Trophoblast cell (in vitro differentiated cells and primary cell): ENCODE data around the gene MVK.

Experiments used
- DNase-seq, 2 donors: peaks; one replicate each; pipeline ENCODE4 v3.0.0-alpha.2; 2016
- H2AFZ ChIP-seq: 2 replicates; pipeline ENCODE4 v1.6.1; 2013; ENCODE audit warnings: low read length, moderate library complexity, mild to moderate bottlenecking; ENCODE audit not compliant: insufficient read depth, poor library complexity
- H2AK5ac ChIP-seq: 2 replicates; pipeline ENCODE4 v1.6.1; 2013; ENCODE audit warnings: mild to moderate bottlenecking, low read length
- H2BK120ac ChIP-seq: 2 replicates; pipeline ENCODE4 v1.6.1; 2013; ENCODE audit warnings: low read length, mild to moderate bottlenecking, moderate library complexity; ENCODE audit not compliant: insufficient read depth, poor library complexity
- H2BK12ac ChIP-seq: 2 replicates; pipeline ENCODE4 v1.6.1; 2013; ENCODE audit warnings: mild to moderate bottlenecking, low read length, moderate library complexity
- H2BK5ac ChIP-seq: 2 replicates; pipeline ENCODE4 v1.6.1; 2013; ENCODE audit warnings: low read length, low read depth, moderate library complexity, mild to moderate bottlenecking; ENCODE audit not compliant: poor library complexity
- H3K14ac ChIP-seq: 2 replicates; pipeline ENCODE4 v1.6.1; 2013; ENCODE audit warnings: mild to moderate bottlenecking, low read length
- H3K18ac ChIP-seq: 2 replicates; pipeline ENCODE4 v1.6.1; 2013; ENCODE audit warnings: mild to moderate bottlenecking, low read length
- H3K23ac ChIP-seq: 2 replicates; pipeline ENCODE4 v1.6.1; 2013; ENCODE audit warnings: low read length
- H3K27ac ChIP-seq: 2 replicates; pipeline ENCODE4 v1.5.1; 2013; ENCODE audit warnings: low read depth, mild to moderate bottlenecking, inconsistent platforms, low read length, moderate library complexity
- H3K27me3 ChIP-seq: 2 replicates; pipeline ENCODE4 v1.6.1; 2013; ENCODE audit warnings: inconsistent platforms, mild to moderate bottlenecking, low read length, moderate library complexity; ENCODE audit not compliant: insufficient read depth
- H3K36me3 ChIP-seq, 2 experiments: 1 replicate in 1 of 2; 2 replicates in 1 of 2; pipeline ENCODE4 v1.6.1; 2013; ENCODE audit warnings: low read length in 2 of 2, mild to moderate bottlenecking in 2 of 2, moderate library complexity in 1 of 2; ENCODE audit not compliant: insufficient read depth in 2 of 2, control insufficient read depth in 1 of 2
- H3K4ac ChIP-seq: 2 replicates; pipeline ENCODE4 v1.6.1; 2013; ENCODE audit warnings: low read depth, mild to moderate bottlenecking, low read length, moderate library complexity
- H3K4me1 ChIP-seq, 2 experiments: 1 replicate in 1 of 2; 2 replicates in 1 of 2; pipeline ENCODE4 v1.6.1; 2013; ENCODE audit warnings: low read length in 2 of 2, mild to moderate bottlenecking in 2 of 2, moderate library complexity in 1 of 2; ENCODE audit not compliant: insufficient read depth in 2 of 2, control insufficient read depth in 1 of 2
- H3K4me2 ChIP-seq: 2 replicates; pipeline ENCODE4 v1.6.1; 2013; ENCODE audit warnings: inconsistent platforms, mild to moderate bottlenecking, low read length, moderate library complexity
- H3K4me3 ChIP-seq: 2 replicates; pipeline ENCODE4 v1.5.1; 2013; ENCODE audit warnings: mild to moderate bottlenecking, low read depth, low read length, inconsistent platforms
- H3K79me1 ChIP-seq: one replicate; pipeline ENCODE4 v1.6.1; 2013; ENCODE audit warnings: low read length
- H3K79me2 ChIP-seq: 2 replicates; pipeline ENCODE4 v1.6.1; 2013; ENCODE audit warnings: low read length, mild to moderate bottlenecking; ENCODE audit not compliant: control insufficient read depth, insufficient read depth, poor library complexity
- H3K9ac ChIP-seq: 2 replicates; pipeline ENCODE4 v1.6.1; 2013; ENCODE audit warnings: mild to moderate bottlenecking, low read length
- H3K9me3 ChIP-seq: 2 replicates; pipeline ENCODE4 v1.6.1; 2013; ENCODE audit warnings: low read depth, mild to moderate bottlenecking, control low read depth, inconsistent platforms, low read length; ENCODE audit not compliant: insufficient read depth
- H4K12ac ChIP-seq: 2 replicates; pipeline ENCODE4 v1.6.1; 2013; ENCODE audit warnings: low read depth, mild to moderate bottlenecking, low read length, moderate library complexity
- H4K8ac ChIP-seq: 2 replicates; pipeline ENCODE4 v1.6.1; 2013; ENCODE audit warnings: low read depth, mild to moderate bottlenecking, low read length, moderate library complexity
- H4K91ac ChIP-seq: one replicate; pipeline ENCODE4 v1.6.1; 2013; ENCODE audit warnings: low read depth, mild to moderate bottlenecking, low read length, moderate library complexity
- WGBS: extraction: QIAGEN DNeasy Blood & Tissue Kit; methylation state at CpG from one replicate; pipeline ENCODE4 v1.1.7; 2013; ENCODE audit warnings: missing lambda C conversion rate; ENCODE audit not compliant: insufficient read length, insufficient coverage; ENCODE audit errors: extremely low coverage; 5-methylcytosine and 5-hydroxymethylcytosine counted together

The MVK gene

DNA sequence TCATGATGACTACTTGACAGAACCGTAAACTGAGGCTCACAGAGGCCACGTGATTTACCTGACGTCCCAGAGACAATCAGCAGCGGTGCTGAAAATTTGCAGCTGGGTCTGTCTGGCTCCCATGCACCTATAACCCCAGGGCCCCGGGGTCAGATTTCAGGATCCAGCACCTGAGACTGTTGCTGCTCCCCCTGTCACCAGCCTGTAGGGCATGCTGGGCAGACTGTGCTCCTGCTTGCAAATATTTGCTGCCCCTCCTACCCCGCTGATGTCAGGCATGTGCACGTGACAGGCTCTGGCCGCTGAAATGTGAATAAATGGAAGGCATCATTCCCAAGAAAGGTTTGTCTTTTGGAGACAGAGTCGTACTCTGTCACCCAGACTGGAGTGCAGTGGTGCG is 6.3 kb upstream of the MVK start:
- Histone ChIP-seq H3K4ac (no peak overlapping the region), H2BK12ac (no peak overlapping the region), H3K18ac (no peak overlapping the region), H2BK120ac (no peak overlapping the region), H2BK5ac (no peak overlapping the region), H3K14ac (no peak overlapping the region), H3K4me3 (no peak overlapping the region), H4K91ac (no peak overlapping the region), H3K4me1 (no peaks in the 10 kb centered on the region), H3K23ac (no peak overlapping the region), H3K9ac (no peak overlapping the region), H4K12ac (no peak overlapping the region), H2AK5ac (no peak overlapping the region), H3K27me3 (no peaks in the 10 kb centered on the region), H3K27ac (no peak overlapping the region), H4K8ac (no peak overlapping the region), H3K9me3 (no peaks in the 10 kb centered on the region), H3K4me2 (no peak overlapping the region), H3K36me3 (peaks cover 48 to 51% of the 10 kb centered on the region in 2 experiments), H2AFZ (no peak overlapping the region), H3K79me2 (no peaks in the 10 kb centered on the region), H3K79me1 (no peaks in the 10 kb centered on the region)
- DNase-seq = no peak
- WGBS = no CpG with 5 or more reads among the region's 10 CpGs

- Histone ChIP-seq H2AFZ (no peak overlapping the region), H2BK120ac (no peak overlapping the region), H4K12ac (no peak overlapping the region), H3K9me3 (no peaks in the 10 kb centered on the region), H3K14ac (no peak overlapping the region), H3K4me3 (no peak overlapping the region), H3K23ac (no peak overlapping the region), H3K79me2 (no peaks in the 10 kb centered on the region), H3K4me2 (no peak overlapping the region), H2AK5ac (no peak overlapping the region), H3K79me1 (peaks cover 2% of the 10 kb centered on the region), H3K18ac (no peak overlapping the region), H3K27me3 (no peaks in the 10 kb centered on the region), H3K27ac (no peak overlapping the region), H3K4ac (no peak overlapping the region), H3K9ac (no peak overlapping the region), H4K8ac (no peak overlapping the region), H3K4me1 (peaks cover 0 to 5% of the 10 kb centered on the region in 2 experiments), H4K91ac (no peak overlapping the region), H2BK5ac (no peak overlapping the region), H3K36me3 (peaks cover 44 to 47% of the 10 kb centered on the region in 2 experiments), H2BK12ac (no peak overlapping the region)
- no CpG with 5 or more reads among the region's 3 CpGs for WGBS
- no peak for DNase-seq
Observed at GRCh38 chr12:109567967-109568366, 5.6 kb upstream of the MVK start.

GRCh38 chr12:109568486-109568885 is 5.1 kb upstream of the MVK start:
- no peak for DNase-seq
- H3K36me3 ChIP-seq = peaks cover 39 to 42% of the 10 kb centered on the region in 2 experiments
- H4K91ac ChIP-seq = no peak overlapping the region
- H3K4ac ChIP-seq = no peak overlapping the region
- H3K9me3 ChIP-seq = no peaks in the 10 kb centered on the region
- no peak overlapping the region for H2BK12ac ChIP-seq
- no peak overlapping the region for H3K23ac ChIP-seq
- H4K12ac ChIP-seq = no peak overlapping the region
- no peak overlapping the region for H3K27ac ChIP-seq
- H2AK5ac ChIP-seq = no peak overlapping the region
- H3K4me1 ChIP-seq = peaks cover 0 to 6% of the 10 kb centered on the region in 2 experiments
- no peaks in the 10 kb centered on the region for H3K27me3 ChIP-seq
- peaks cover 3% of the 10 kb centered on the region for H3K79me2 ChIP-seq
- H3K4me3 ChIP-seq = no peak overlapping the region
- no peak overlapping the region for H4K8ac ChIP-seq
- H3K79me1 ChIP-seq = peaks cover 6% of the 10 kb centered on the region
- no peak overlapping the region for H2BK5ac ChIP-seq
- 100% methylated on average over 2 of the region's 7 CpGs for WGBS
- H2AFZ ChIP-seq = no peak overlapping the region
- no peak overlapping the region for H3K4me2 ChIP-seq
- no peak overlapping the region for H3K14ac ChIP-seq
- no peak overlapping the region for H2BK120ac ChIP-seq
- H3K9ac ChIP-seq = no peak overlapping the region
- no peak overlapping the region for H3K18ac ChIP-seq

GRCh38 chr12:109571773-109572505 is 1.7 kb upstream of the MVK start:
- Histone ChIP-seq H2BK5ac (no peak overlapping the region), H4K12ac (no peak overlapping the region), H3K27me3 (no peaks in the 10 kb centered on the region), H3K79me2 (peaks cover 5% of the 10 kb centered on the region), H2BK120ac (no peak overlapping the region), H3K14ac (no peak overlapping the region), H3K27ac (no peak overlapping the region), H3K4me2 (peak overlapping the region; percentile 80), H3K9me3 (no peaks in the 10 kb centered on the region), H3K79me1 (peaks cover 8% of the 10 kb centered on the region), H3K23ac (no peak overlapping the region), H4K8ac (no peak overlapping the region), H2AK5ac (no peak overlapping the region), H2BK12ac (no peak overlapping the region), H3K4me1 (peaks cover 5 to 12% of the 10 kb centered on the region in 2 experiments), H3K9ac (no peak overlapping the region), H3K36me3 (peaks cover 20 to 24% of the 10 kb centered on the region in 2 experiments), H3K4me3 (no peak overlapping the region), H4K91ac (no peak overlapping the region), H3K4ac (no peak overlapping the region), H2AFZ (no peak overlapping the region), H3K18ac (no peak overlapping the region)
- no CpG with 5 or more reads among the region's 5 CpGs for WGBS
- no peak for DNase-seq
